Skin epidermis (tissue), 12 donors: ENCODE measurements around the gene PSMB11.
A peak's percentile ranks its signal among the peaks of the same experiment; 100 is the strongest.
"Not testable (repeated sequence)": the region's sequence is repeated elsewhere in the genome, so short reads cannot be mapped to it uniquely, and the experiment has no call there.

Experiments
- H3K27ac ChIP-seq, 21 experiments: fragments of 200-600 bp; sonication (generic) in 11 of 21; one replicate each; pipeline ENCODE4 v1.5.0; 2020; ENCODE audit warnings: mild to moderate bottlenecking in 3 of 21, inconsistent platforms in 2 of 21, moderate library complexity in 2 of 21
- H3K4me3 ChIP-seq, 7 experiments: fragments of 200-600 bp; sonication (generic) in 2 of 7; one replicate each; pipeline ENCODE4 v1.5.0; 2020; ENCODE audit warnings: inconsistent platforms in 2 of 7, mild to moderate bottlenecking in 2 of 7, moderate library complexity in 1 of 7

PSMB11 gene

GRCh38 chr14:23013054-23013748 is 28.8 kb upstream of the PSMB11 start:
- peak overlapping the region in 1 of 21 experiments; percentile 11 for H3K27ac ChIP-seq
- no peak overlapping the region for H3K4me3 ChIP-seq

DNA sequence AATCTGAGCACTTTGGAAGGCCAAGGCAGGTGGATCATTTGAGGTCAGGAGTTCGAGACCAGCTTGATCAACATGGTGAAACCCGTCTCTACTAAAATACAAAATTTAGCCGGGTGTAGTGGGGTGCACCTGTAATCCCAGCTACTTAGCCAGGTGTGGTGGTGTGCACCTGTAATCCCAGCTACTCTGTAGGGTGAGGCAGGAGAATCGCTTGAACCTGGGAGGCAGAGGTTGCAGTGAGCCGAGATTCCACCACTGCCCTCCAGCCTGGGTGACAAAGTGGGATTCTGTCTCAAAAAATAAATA is 28.3 kb upstream of the PSMB11 start:
- not testable (repeated sequence) for H3K4me3 ChIP-seq

DNA sequence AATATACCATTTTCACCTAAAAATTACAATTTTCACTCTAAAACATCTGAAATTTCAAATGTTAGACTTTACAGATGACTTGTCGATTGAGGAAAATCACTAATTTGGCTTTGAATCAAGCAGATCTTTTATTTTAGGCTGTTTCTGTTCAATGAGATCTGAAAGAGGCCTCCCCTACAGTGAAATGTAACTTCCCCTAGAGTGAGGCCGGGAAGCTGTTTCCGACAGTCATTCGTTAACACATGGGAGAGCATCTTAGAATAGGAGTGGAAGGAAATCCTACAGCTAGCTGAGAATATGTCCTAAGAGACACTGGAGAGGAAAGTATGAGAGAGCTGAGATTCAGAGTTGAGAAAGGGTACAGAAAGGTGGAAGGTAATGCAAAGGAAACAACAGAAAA is 26.4 kb upstream of the PSMB11 start:
- Histone ChIP-seq H3K4me3 (no peak overlapping the region), H3K27ac (no peak overlapping the region)

More for the DNA sequence above, 28.3 kb upstream of the PSMB11 start:
- not testable (repeated sequence) for H3K27ac ChIP-seq

DNA sequence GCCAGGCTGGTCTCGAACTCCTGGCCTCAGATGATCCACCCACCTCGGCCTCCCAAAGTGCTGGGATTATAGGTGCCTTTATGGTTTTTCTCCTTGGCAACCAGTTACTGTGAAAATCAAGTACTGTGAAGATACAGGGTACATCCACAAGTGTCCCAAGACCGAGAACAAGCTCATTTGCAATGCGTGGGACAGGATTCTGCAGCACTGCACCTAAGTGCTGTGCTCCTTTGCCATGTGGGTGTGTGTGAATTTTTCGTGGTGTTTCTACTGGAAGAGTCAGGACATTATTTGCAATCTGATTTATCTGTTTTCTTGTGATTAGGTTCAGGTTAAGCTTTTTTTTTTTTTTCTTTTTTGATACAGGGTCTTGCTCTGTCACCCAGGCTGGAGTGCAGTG is 24.9 kb upstream of the PSMB11 start:
- Histone ChIP-seq H3K4me3 (no peak overlapping the region), H3K27ac (no peak overlapping the region)

GRCh38 chr14:23018107-23018506 is 23.9 kb upstream of the PSMB11 start:
- Histone ChIP-seq H3K27ac (no peak overlapping the region), H3K4me3 (no peak overlapping the region)

DNA sequence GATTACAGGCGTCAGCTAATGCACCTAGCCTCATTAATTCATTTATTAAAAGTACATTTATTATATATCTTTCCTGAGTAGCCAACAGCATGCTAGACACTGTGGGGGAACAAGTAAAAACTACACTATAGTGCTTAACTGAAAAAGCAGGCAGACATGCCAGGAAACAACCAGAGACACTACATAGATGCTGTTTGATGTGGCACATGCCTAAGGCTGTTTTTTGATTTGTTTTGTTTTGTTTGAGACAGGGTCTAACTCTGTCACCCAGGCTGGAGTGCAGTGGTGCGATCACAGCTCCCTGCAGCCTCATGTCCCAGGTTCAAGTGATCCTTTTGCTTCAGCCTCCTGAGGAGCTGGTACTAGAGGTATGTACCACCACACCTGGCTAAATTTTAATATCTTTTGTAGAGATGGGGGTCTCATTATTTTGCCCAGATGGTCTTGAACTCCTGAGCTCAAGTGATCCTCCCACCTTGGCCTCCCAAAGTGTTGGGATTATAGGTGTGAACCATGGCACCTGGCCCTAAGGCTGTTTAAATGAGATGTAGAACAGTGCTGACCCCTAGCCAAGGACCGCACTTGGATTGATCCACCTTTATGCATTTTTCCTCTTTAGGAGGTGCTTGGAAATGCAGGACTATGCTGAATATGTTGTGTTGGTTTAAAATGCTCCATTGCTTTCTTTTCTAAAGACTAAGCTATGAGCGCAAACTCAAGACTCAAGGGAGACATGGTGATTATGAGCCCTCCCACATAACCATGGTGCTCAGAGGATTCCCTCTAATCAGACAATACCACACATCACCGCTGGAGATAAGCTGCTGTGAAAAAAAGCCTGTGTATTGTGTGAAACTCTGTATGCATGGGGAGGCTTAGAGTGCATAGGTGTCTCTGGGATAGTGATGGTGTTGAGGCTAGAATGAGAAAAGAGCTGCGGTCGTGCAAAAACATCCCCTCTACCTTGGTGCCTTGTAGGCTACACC is 21.6 kb upstream of the PSMB11 start:
- Histone ChIP-seq H3K27ac (no peak overlapping the region), H3K4me3 (no peak overlapping the region)

GRCh38 chr14:23021434-23021833 is 20.6 kb upstream of the PSMB11 start:
- H3K4me3 ChIP-seq, result no peak overlapping the region
- no peak overlapping the region for H3K27ac ChIP-seq

GRCh38 chr14:23021889-23022442 is 20.0 kb upstream of the PSMB11 start:
- Histone ChIP-seq H3K27ac (no peak overlapping the region), H3K4me3 (no peak overlapping the region)

- no peak overlapping the region for H3K27ac ChIP-seq
- H3K4me3 ChIP-seq, result no peak overlapping the region
Measured at GRCh38 chr14:23023022-23023794, 18.8 kb upstream of the PSMB11 start.

DNA sequence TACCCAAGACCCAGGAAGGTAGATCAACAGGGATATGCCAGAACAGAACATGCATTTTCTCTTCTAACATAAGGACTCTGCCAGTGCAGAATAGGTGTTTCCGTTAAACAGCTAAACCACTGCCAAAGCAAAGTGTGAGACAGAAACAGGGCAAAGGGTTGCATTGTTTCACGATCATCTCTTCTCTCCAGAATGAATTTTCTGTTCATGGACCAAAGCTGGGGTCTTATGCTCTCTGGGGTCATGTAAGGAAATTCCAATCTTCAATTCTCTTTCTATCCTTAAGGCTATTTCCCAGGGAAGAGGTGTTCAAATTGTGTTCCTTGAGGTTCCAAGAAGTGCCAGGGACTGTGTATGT is 18.2 kb upstream of the PSMB11 start:
- no peak overlapping the region for H3K27ac ChIP-seq
- no peak overlapping the region for H3K4me3 ChIP-seq

DNA sequence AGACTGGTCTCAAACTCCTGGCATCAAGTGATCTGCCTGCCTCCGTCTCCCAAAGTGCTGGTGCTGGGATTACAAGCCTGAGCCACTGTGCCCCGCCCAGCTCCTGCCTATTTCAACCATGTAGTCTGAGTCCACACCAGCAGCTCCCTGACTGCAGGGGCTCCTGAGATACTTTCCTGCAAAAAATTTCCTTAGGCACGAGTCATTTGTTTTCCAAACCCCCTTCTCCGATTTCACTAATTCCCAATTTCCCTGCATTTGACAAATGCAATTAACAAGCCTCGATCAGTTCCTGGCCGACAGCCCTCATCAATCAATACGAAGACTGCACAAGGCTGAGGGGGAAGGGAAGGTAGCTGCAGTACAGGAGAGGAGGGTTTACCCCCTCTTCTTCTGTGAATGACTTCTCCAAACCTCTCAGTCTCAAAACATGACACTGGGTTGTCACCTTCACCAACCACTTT is 17.4 kb upstream of the PSMB11 start:
- Histone ChIP-seq H3K27ac (no peak overlapping the region), H3K4me3 (no peak overlapping the region)

DNA sequence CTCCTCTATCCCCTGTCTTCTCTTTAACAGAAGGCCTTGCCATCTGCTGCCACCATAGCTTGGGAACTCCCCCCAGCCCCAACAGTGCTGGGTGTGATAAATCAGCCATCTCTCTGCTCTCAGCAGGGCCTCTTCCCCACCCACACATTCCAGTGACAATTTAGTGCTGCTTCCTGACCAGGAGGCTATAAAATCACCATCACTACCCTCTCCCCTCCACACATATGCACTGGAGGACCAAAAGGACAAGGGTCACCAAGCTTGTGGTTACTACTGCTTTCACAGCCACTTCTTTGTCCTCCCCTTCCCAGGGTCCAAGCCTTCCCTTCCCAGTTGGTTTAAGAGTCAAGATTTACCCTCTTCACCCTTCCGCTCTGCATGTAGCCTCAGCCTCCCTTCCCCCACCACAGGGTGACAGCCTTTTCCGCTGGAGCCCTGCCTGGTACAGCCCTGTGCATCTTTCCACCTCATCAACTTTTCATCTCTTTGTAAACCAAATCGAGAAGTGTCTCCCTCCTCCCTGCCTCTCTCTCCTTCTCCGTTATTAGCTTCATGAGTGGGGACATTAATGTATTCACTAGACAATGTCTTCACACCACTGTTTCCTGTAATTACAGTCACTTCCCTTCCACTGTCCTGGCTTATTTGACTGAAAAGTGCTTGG is 16.7 kb upstream of the PSMB11 start:
- H3K27ac ChIP-seq, result no peak overlapping the region
- no peak overlapping the region for H3K4me3 ChIP-seq

DNA sequence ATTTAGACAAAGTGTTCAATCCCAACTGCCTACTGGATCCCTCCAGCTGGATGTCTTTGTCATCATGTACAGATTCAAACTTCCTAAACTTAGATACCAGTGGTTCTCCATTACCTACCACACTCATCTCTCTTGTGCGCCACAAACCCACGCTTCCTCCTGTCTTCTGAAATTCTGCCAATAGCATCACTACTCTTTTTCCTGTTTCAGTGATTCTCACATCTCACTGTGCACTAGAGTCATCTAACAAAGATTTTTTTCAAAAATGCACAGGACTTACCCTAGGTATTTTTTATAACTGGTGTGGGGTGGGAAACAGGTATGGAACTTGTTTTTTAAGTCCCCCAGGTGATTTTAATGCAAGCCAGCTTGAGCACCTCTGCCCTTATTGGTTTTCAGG is 13.2 kb upstream of the PSMB11 start:
- Histone ChIP-seq H3K4me3 (no peak overlapping the region), H3K27ac (peak overlapping the region in 3 of 21 experiments; percentile 10 to 39 (median 27))

- H3K27ac ChIP-seq, result no peak overlapping the region
- H3K4me3 ChIP-seq, result no peak overlapping the region
Measured at GRCh38 chr14:23030936-23031335, 11.1 kb upstream of the PSMB11 start.

- H3K27ac ChIP-seq, result no peak overlapping the region
- peak overlapping the region in 2 of 7 experiments; percentile 85 to 93 for H3K4me3 ChIP-seq
Measured at GRCh38 chr14:23033251-23033727, 8.7 kb upstream of the PSMB11 start.

- peak overlapping the region; percentile 56 to 95 (median 85) for H3K4me3 ChIP-seq
- peak overlapping the region; percentile 85 to 99 (median 95) for H3K27ac ChIP-seq
Measured at GRCh38 chr14:23033801-23034497, 8.1 kb upstream of the PSMB11 start.

DNA sequence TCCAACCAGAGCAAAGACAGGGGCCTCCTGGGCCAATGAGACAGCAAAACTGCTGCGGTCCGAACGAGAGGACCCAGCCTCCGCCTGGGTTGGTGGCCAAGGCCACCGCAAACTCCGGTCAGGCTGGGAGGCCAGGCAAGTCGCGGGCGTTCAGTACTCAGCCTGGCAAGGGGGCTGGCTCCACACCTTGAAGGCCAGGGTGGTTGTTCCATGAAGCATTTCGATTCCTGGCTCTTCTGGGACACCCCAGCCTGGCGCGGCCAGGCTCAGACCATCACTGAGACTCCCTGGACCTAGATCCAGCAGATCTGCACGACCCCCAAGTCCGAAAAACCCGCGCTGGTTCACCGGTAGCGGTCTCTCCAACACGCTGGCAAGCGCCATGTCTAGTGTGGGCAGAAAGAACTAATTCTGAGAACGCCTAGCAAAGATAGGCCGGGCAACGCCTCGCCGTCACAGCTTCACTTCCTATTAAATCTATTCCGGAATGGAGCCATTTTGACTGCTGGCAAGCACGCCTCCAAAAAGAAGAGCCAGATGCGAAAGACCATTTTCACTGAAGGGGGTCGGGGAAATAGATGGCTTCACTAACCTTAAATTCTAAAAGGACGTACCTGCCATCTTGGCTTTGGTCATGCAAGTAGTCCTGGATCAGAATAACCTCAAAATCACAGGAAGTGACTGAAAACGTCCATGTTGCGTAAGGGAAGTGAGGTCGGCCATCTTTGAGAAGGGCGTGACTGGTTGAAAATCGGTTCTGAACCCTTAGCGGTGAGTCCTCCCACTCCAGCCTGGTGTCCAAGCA is 7.3 kb upstream of the PSMB11 start, which contains the start of gene PSMB5:
TSS of gene PSMB5 (minus strand) at position 403 of the 805 bp plus-strand sequence. CDS start at position 384, 19 bp downstream.
- Histone ChIP-seq H3K27ac (peak within 1 kb of the TSS; percentile 85 to 99 (median 95)), H3K4me3 (peak within 1 kb of the TSS; percentile 56 to 95 (median 85))
